Ovary (tissue), 9 donors: ENCODE data around the gene CD164L2. TPM values are rescaled to one million over a fixed set of nuclear protein-coding genes. Genes with fewer than 3 reads are reported as not detected.

Source experiments
- DNase-seq, 5 donors: peaks; one replicate each; pipeline ENCODE4 v3.0.0-alpha.2; 2019 to 2020
- H3K27ac ChIP-seq, 2 donors: fragments of 200-600 bp; one replicate each; pipeline versions ENCODE4 v1.5.1 to v1.8.0; 2019 to 2022
- H3K27me3 ChIP-seq: fragments of 200-600 bp; one replicate; pipeline ENCODE4 v1.8.0; 2022
- H3K36me3 ChIP-seq: fragments of 200-600 bp; sonication (generic); one replicate; pipeline ENCODE4 v1.5.1; 2019
- H3K4me1 ChIP-seq: one replicate; pipeline ENCODE4 v1.8.1; 2013; ENCODE audit warnings: mild to moderate bottlenecking, moderate library complexity; ENCODE audit not compliant: insufficient read depth
- H3K4me3 ChIP-seq: fragments of 200-600 bp; sonication (generic); one replicate; pipeline ENCODE4 v1.5.1; 2017
- H3K9me3 ChIP-seq, 2 donors: fragments of 200-600 bp in 1 of 2; sonication (generic) in 1 of 2; one replicate each; pipeline versions ENCODE4 v1.5.1 to v1.8.1; 2013 to 2019; ENCODE audit warnings: mild to moderate bottlenecking in 1 of 2, moderate library complexity in 1 of 2
- CTCF ChIP-seq, 3 donors: fragments of 450-650 bp in 2 of 3; fragments of 200-600 bp in 1 of 3; IDR thresholded peaks; one replicate each; pipeline versions ENCODE4 v1.5.1 to v1.8.0; 2016 to 2022; ENCODE audit warnings: antibody characterized with exemption in 3 of 3, mild to moderate bottlenecking in 1 of 3
- EP300 ChIP-seq: sonication (generic); formaldehyde crosslinking; IDR thresholded peaks from one replicate; pipeline ENCODE4 v1.6.1; 2017; ENCODE audit warnings: antibody characterized with exemption
- POLR2A ChIP-seq: fragments of 450-650 bp; IDR thresholded peaks from one replicate; pipeline ENCODE4 v1.6.1; 2017; ENCODE audit warnings: antibody characterized with exemption, mild to moderate bottlenecking, moderate library complexity
- WGBS, 3 donors: extraction: QIAGEN DNeasy Blood & Tissue Kit in 1 of 3; methylation state at CpG; one replicate each; pipeline versions ENCODE4 v1.1.5 to v1.1.7; 2013 to 2017; 5-methylcytosine and 5-hydroxymethylcytosine counted together
- intact Hi-C, 4 donors: fragments of 100-400 bp; cut with DNase I; formaldehyde crosslinking; loops; one replicate each; pipeline versions ENCODE4 v1.11.0 to v1.15.1; 2022 to 2023
- polyA plus RNA-seq, 2 donors: library from polyadenylated mRNA; stranded (reverse); fragments of 200-250 nt in 1 of 2; fragments of 350-450 nt in 1 of 2; fragmentation: Illumina TruSeq in 1 of 2; extraction: RNeasy Lipid Tissue Mini Kit (QIAGEN cat#74804) in 1 of 2; gene quantifications; one replicate each; pipeline ENCODE4 v1.2.3, GENCODE V29; 2013 to 2014
- total RNA-seq, 7 donors: library from RNA; depleted of rRNA in 2 of 7; stranded (reverse); fragments of >200 nt in 2 of 7; fragmentation: NEBNext Ultra II Directional in 3 of 7; extraction: Animal tissue kit (Norgen Biotek cat#: 25700) in 3 of 7; gene quantifications; one replicate each; pipeline versions ENCODE4 v1.1.0 to v1.2.4, GENCODE V29; 2016 to 2023
- donor health status: DM: no; HTN: no; CAD: no; lungs with moderate emphysema.
- donor health status: DM: no; HTN: no; CAD: no.
- donor health status: Bipolar disorder and iron deficiency.
- donor health status: DM: yes; HTN: yes; CAD: no.
- donor health status: DM: no; HTN: no; CAD: no.
- donor health status: DM: yes; HTN: yes; CAD: no.

CD164L2 gene
- total and polyA plus RNA-seq, 9 donors, result 0.06 to 15.5 (median 0.86) TPM; not detected in 3

GRCh38 chr1:27428316-27429028 lies 45.3 kb upstream of the CD164L2 start:
- no peak for DNase-seq
- intact Hi-C loops, result no loop called here
- Histone ChIP-seq H3K4me3 (no peak overlapping the region), H3K4me1 (peaks cover 13% of the 10 kb centered on the region), H3K27ac (no peak overlapping the region), H3K36me3 (no peaks in the 10 kb centered on the region), H3K9me3 (no peaks in the 10 kb centered on the region), H3K27me3 (no peaks in the 10 kb centered on the region)
- WGBS, 3 donors, result 13 to 16% (median 14%) methylated on average over 17 of the region's 17 CpGs
- no peak for TF ChIP-seq EP300
- TF ChIP-seq CTCF (IDR thresholded peaks at IDR 0.05), result no peak
- TF ChIP-seq POLR2A, result no peak

- Histone ChIP-seq H3K4me3 (no peak overlapping the region), H3K36me3 (no peaks in the 10 kb centered on the region), H3K4me1 (peaks cover 11% of the 10 kb centered on the region), H3K9me3 (no peaks in the 10 kb centered on the region), H3K27ac (no peak overlapping the region), H3K27me3 (no peaks in the 10 kb centered on the region)
- no peak for DNase-seq
- intact Hi-C loops, result no loop called here
- no peak for TF ChIP-seq EP300
- no peak for TF ChIP-seq POLR2A
- TF ChIP-seq CTCF (IDR thresholded peaks at IDR 0.05), result no peak
- 47 to 62% (median 49%) methylated on average over 2 of the region's 2 CpGs for WGBS, 3 donors
Observed at GRCh38 chr1:27427816-27428315, 44.7 kb upstream of the CD164L2 start.

- Histone ChIP-seq H3K36me3 (no peaks in the 10 kb centered on the region), H3K4me1 (peaks cover 11% of the 10 kb centered on the region), H3K9me3 (no peaks in the 10 kb centered on the region), H3K27me3 (no peaks in the 10 kb centered on the region), H3K4me3 (no peak overlapping the region), H3K27ac (no peak overlapping the region)
- intact Hi-C loops, result no loop called here
- TF ChIP-seq CTCF (IDR thresholded peaks at IDR 0.05), result no peak
- no peak for TF ChIP-seq EP300
- no peak for TF ChIP-seq POLR2A
- no peak for DNase-seq
- WGBS, 3 donors, result 66 to 74% (median 70%) methylated on average over 2 of the region's 2 CpGs
Observed at GRCh38 chr1:27427329-27427728, 44.2 kb upstream of the CD164L2 start.

GRCh38 chr1:27423709-27424108 lies 40.6 kb upstream of the CD164L2 start:
- 76 to 86% (median 81%) methylated on average over 4 of the region's 4 CpGs for WGBS, 3 donors
- H3K27ac ChIP-seq, result no peak overlapping the region
- intact Hi-C loops, result no loop called here
- peaks cover 4% of the 10 kb centered on the region for H3K4me1 ChIP-seq
- H3K27me3 ChIP-seq, result no peaks in the 10 kb centered on the region
- H3K9me3 ChIP-seq, result no peaks in the 10 kb centered on the region
- no peak for TF ChIP-seq POLR2A
- TF ChIP-seq EP300, result no peak
- TF ChIP-seq CTCF (IDR thresholded peaks at IDR 0.05), result no peak
- no peaks in the 10 kb centered on the region for H3K36me3 ChIP-seq
- no peak for DNase-seq
- no peak overlapping the region for H3K4me3 ChIP-seq
